Measurements from ENCODE around the gene NKAIN1.

Gene NKAIN1

GRCh38 chr1:31230378-31230777 lies 9.3 kb downstream of the NKAIN1 start:
- TF ChIP-seq CEBPB (IDR thresholded peaks at IDR 0.05) (no peak), NFIC (IDR thresholded peaks at IDR 0.05) (no peak), USF1 (IDR thresholded peaks at IDR 0.05) (no peak)

- TF ChIP-seq YY1 (IDR thresholded peaks at IDR 0.05; ENCODE audit: low read depth) (no peak), NFIC (IDR thresholded peaks at IDR 0.05) (no peak), EGR1 (IDR thresholded peaks at IDR 0.05) (no peak)
Observed at GRCh38 chr1:31228986-31229385, 10.7 kb downstream of the NKAIN1 start.

- TF ChIP-seq TEAD4 (IDR thresholded peaks at IDR 0.05) (no peak), NFIC (IDR thresholded peaks at IDR 0.05) (no peak), YY1 (IDR thresholded peaks at IDR 0.05; ENCODE audit: low read depth) (no peak), EGR1 (IDR thresholded peaks at IDR 0.05) (no peak), ZBTB7A (IDR thresholded peaks at IDR 0.05; ENCODE audit: low read depth) (no peak), CEBPB (IDR thresholded peaks at IDR 0.05) (no peak), USF1 (IDR thresholded peaks at IDR 0.05) (no peak), TAF1 (IDR thresholded peaks at IDR 0.05; ENCODE audit: low read depth) (no peak), REST (IDR thresholded peaks at IDR 0.05; ENCODE audit: low read depth) (no peak), TCF12 (IDR thresholded peaks at IDR 0.05; ENCODE audit: low read depth) (no peak), CREB1 (IDR thresholded peaks at IDR 0.05; ENCODE audit: low read depth) (no peak), MAX (IDR thresholded peaks at IDR 0.05) (no peak), EP300 (IDR thresholded peaks at IDR 0.05; ENCODE audit: borderline replicate concordance) (no peak), FOXM1 (IDR thresholded peaks at IDR 0.05; ENCODE audit: borderline replicate concordance, low read depth) (no peak), RAD21 (IDR thresholded peaks at IDR 0.05; ENCODE audit: low read depth) (no peak)
Observed at GRCh38 chr1:31227891-31228568, 11.7 kb downstream of the NKAIN1 start.

- TF ChIP-seq MAX (IDR thresholded peaks at IDR 0.05) (no peak), TEAD4 (IDR thresholded peaks at IDR 0.05) (no peak), EGR1 (IDR thresholded peaks at IDR 0.05) (no peak), CREB1 (IDR thresholded peaks at IDR 0.05; ENCODE audit: low read depth) (no peak), EP300 (IDR thresholded peaks at IDR 0.05; ENCODE audit: borderline replicate concordance) (no peak), RAD21 (IDR thresholded peaks at IDR 0.05; ENCODE audit: low read depth) (no peak)
Observed at GRCh38 chr1:31224068-31224467, 15.6 kb downstream of the NKAIN1 start.

GRCh38 chr1:31222176-31222575 lies 17.5 kb downstream of the NKAIN1 start:
- TF ChIP-seq EP300 (IDR thresholded peaks at IDR 0.05; ENCODE audit: borderline replicate concordance) (no peak), YY1 (IDR thresholded peaks at IDR 0.05; ENCODE audit: low read depth) (no peak), RAD21 (IDR thresholded peaks at IDR 0.05; ENCODE audit: low read depth) (no peak), TAF1 (IDR thresholded peaks at IDR 0.05; ENCODE audit: low read depth) (no peak), REST (IDR thresholded peaks at IDR 0.05; ENCODE audit: low read depth) (no peak)

GRCh38 chr1:31221072-31221471 lies 18.6 kb downstream of the NKAIN1 start:
- TF ChIP-seq TCF12 (IDR thresholded peaks at IDR 0.05; ENCODE audit: low read depth) (no peak), EGR1 (IDR thresholded peaks at IDR 0.05) (no peak), CEBPB (IDR thresholded peaks at IDR 0.05) (no peak), REST (IDR thresholded peaks at IDR 0.05; ENCODE audit: low read depth) (no peak), EP300 (IDR thresholded peaks at IDR 0.05; ENCODE audit: borderline replicate concordance) (no peak), TEAD4 (IDR thresholded peaks at IDR 0.05) (no peak), RAD21 (IDR thresholded peaks at IDR 0.05; ENCODE audit: low read depth) (no peak), FOXM1 (IDR thresholded peaks at IDR 0.05; ENCODE audit: borderline replicate concordance, low read depth) (no peak), NFIC (IDR thresholded peaks at IDR 0.05) (no peak)

All from Ishikawa (cell line).